Prostate gland (tissue), 2 donors: ENCODE measurements around the gene SCLT1. TPM values are rescaled to one million over a fixed set of nuclear protein-coding genes. Genes with fewer than 3 reads are reported as not detected.
A peak's percentile ranks its signal among the peaks of the same experiment; 100 is the strongest.

ENCODE experiments used
- DNase-seq: peaks from one replicate; pipeline ENCODE4 v3.0.0-alpha.2; 2019; ENCODE audit warnings: low spot score
- H3K27ac ChIP-seq, 2 donors: fragments of 200-600 bp; sonication (generic); 2 replicates each; pipeline ENCODE4 v1.5.1; 2017 to 2019
- H3K27me3 ChIP-seq: fragments of 200-600 bp; sonication (generic); replicated peaks from 2 replicates; pipeline ENCODE4 v1.5.1; 2019; ENCODE audit not compliant: insufficient read depth
- H3K36me3 ChIP-seq, 2 donors: fragments of 200-600 bp; sonication (generic); 1 replicate in 1 of 2; 2 replicates in 1 of 2; pipeline versions ENCODE4 v1.5.1 to v1.8.1; 2017 to 2019
- H3K4me1 ChIP-seq: fragments of 200-600 bp; sonication (generic); replicated peaks from 2 replicates; pipeline ENCODE4 v1.5.1; 2019
- H3K4me3 ChIP-seq, 2 donors: fragments of 200-600 bp; sonication (generic); 2 replicates each; pipeline ENCODE4 v1.5.1; 2017 to 2019
- H3K9me3 ChIP-seq: fragments of 200-600 bp; sonication (generic); 2 replicates; pipeline ENCODE4 v1.5.1; 2017
- CTCF ChIP-seq, 4 experiments: fragments of 200-600 bp in 2 of 4; fragments of 450-650 bp in 2 of 4; sonication (generic) in 2 of 4; IDR thresholded peaks; 1 replicate in 3 of 4; 2 replicates in 1 of 4; pipeline ENCODE4 v1.5.1; 2016 to 2019; ENCODE audit warnings: antibody characterized with exemption in 4 of 4, mild to moderate bottlenecking in 2 of 4, moderate library complexity in 2 of 4
- POLR2A ChIP-seq: fragments of 450-650 bp; IDR thresholded peaks from one replicate; pipeline ENCODE4 v1.6.1; 2016; ENCODE audit warnings: antibody characterized with exemption, mild to moderate bottlenecking
- POLR2AphosphoS5 ChIP-seq: sonication (generic); formaldehyde crosslinking; IDR thresholded peaks from one replicate; pipeline ENCODE4 v1.6.1; 2017; ENCODE audit warnings: antibody characterized with exemption
- WGBS: methylation state at CpG from one replicate; pipeline ENCODE4 v1.1.5; 2018; 5-methylcytosine and 5-hydroxymethylcytosine counted together
- intact Hi-C: fragments of 100-400 bp; cut with DNase I; formaldehyde crosslinking; loops from one replicate; pipeline ENCODE4 v1.14.2; 2022
- total RNA-seq, 2 donors: library from RNA; depleted of rRNA; stranded (reverse); fragments of >200 nt; gene quantifications; one replicate each; pipeline ENCODE4 v1.1.0, GENCODE V29; 2016

The SCLT1 gene
- total RNA-seq, 2 donors from 2014 or later: 6.6 to 7.0 TPM

- no peak for DNase-seq
- TF ChIP-seq POLR2A (no peak), CTCF (IDR thresholded peaks at IDR 0.05) (no peak), POLR2AphosphoS5 (no peak)
- Histone ChIP-seq H3K27ac (no peak overlapping the region), H3K9me3 (no peaks in the 10 kb centered on the region), H3K36me3 (peaks cover 0 to 1% of the 10 kb centered on the region in 2 donors), H3K4me1 (peaks cover 19% of the 10 kb centered on the region), H3K4me3 (no peak overlapping the region), H3K27me3 (no peaks in the 10 kb centered on the region)
- 70% methylated on average over 2 of the region's 2 CpGs for WGBS
- intact Hi-C loops: no loop called here
Observed at GRCh38 chr4:128841402-128841801, 251.9 kb downstream of the SCLT1 start.

GRCh38 chr4:128840711-128841318 is 252.5 kb downstream of the SCLT1 start:
- 91% methylated on average over 2 of the region's 2 CpGs for WGBS
- intact Hi-C loops: no loop called here
- no peaks in the 10 kb centered on the region for H3K9me3 ChIP-seq
- no peak overlapping the region for H3K27ac ChIP-seq
- H3K4me1 ChIP-seq: peaks cover 19% of the 10 kb centered on the region
- DNase-seq: no peak
- no peaks in the 10 kb centered on the region for H3K27me3 ChIP-seq
- H3K4me3 ChIP-seq: no peak overlapping the region
- TF ChIP-seq CTCF (IDR thresholded peaks at IDR 0.05): no peak
- no peak for TF ChIP-seq POLR2AphosphoS5
- no peak for TF ChIP-seq POLR2A
- H3K36me3 ChIP-seq: no peaks in the 10 kb centered on the region

GRCh38 chr4:128837679-128838078 is 255.7 kb downstream of the SCLT1 start:
- H3K4me1 ChIP-seq: no peaks in the 10 kb centered on the region
- 97% methylated on average over 3 of the region's 3 CpGs for WGBS

GRCh38 chr4:128837198-128837597 is 256.1 kb downstream of the SCLT1 start:
- Histone ChIP-seq H3K9me3 (no peaks in the 10 kb centered on the region), H3K27ac (no peak overlapping the region), H3K36me3 (no peaks in the 10 kb centered on the region), H3K27me3 (no peaks in the 10 kb centered on the region), H3K4me3 (no peak overlapping the region), H3K4me1 (no peaks in the 10 kb centered on the region)
- DNase-seq: no peak
- 96% methylated on average over 2 of the region's 2 CpGs for WGBS
- intact Hi-C loops: no loop called here
- TF ChIP-seq CTCF (IDR thresholded peaks at IDR 0.05): no peak
- no peak for TF ChIP-seq POLR2A
- no peak for TF ChIP-seq POLR2AphosphoS5

More at GRCh38 chr4:128837679-128838078, 255.7 kb downstream of the SCLT1 start:
- no peak for DNase-seq
- Histone ChIP-seq H3K4me3 (no peak overlapping the region), H3K27ac (no peak overlapping the region), H3K36me3 (no peaks in the 10 kb centered on the region), H3K9me3 (no peaks in the 10 kb centered on the region), H3K27me3 (no peaks in the 10 kb centered on the region)
- no peak for TF ChIP-seq POLR2AphosphoS5
- TF ChIP-seq POLR2A: no peak
- TF ChIP-seq CTCF (IDR thresholded peaks at IDR 0.05): no peak
- intact Hi-C loops: no loop called here

GRCh38 chr4:128835498-128836222 is 257.7 kb downstream of the SCLT1 start:
- no peaks in the 10 kb centered on the region for H3K36me3 ChIP-seq
- H3K27ac ChIP-seq: no peak overlapping the region
- H3K4me1 ChIP-seq: peaks cover 11% of the 10 kb centered on the region
- H3K27me3 ChIP-seq: no peaks in the 10 kb centered on the region
- no peaks in the 10 kb centered on the region for H3K9me3 ChIP-seq
- H3K4me3 ChIP-seq: no peak overlapping the region
- TF ChIP-seq CTCF (IDR thresholded peaks at IDR 0.05): no peak
- peak; percentile 29 for TF ChIP-seq POLR2AphosphoS5
- no peak for TF ChIP-seq POLR2A
- peak; percentile 22 for DNase-seq
- WGBS: 56% methylated on average over 8 of the region's 8 CpGs
- intact Hi-C loops: no loop called here
